SK-N-SH (cell line): Measurements from ENCODE around the gene CDH4.

Experiments used
- MAX ChIP-seq: IDR thresholded peaks from 2 replicates; pipeline ENCODE4 v1.4.0; 2012; ENCODE audit warnings: low read depth
- RXRA ChIP-seq: IDR thresholded peaks from 2 replicates; pipeline ENCODE4 v1.4.0; 2012; ENCODE audit warnings: low read depth, mild to moderate bottlenecking, borderline replicate concordance
- USF2 ChIP-seq: fragments of 150-350 bp; IDR thresholded peaks from 2 replicates; pipeline ENCODE4 v1.6.1; 2017; ENCODE audit warnings: antibody characterized with exemption, low read length, low read depth, borderline replicate concordance

- TF ChIP-seq RXRA: no peak
- TF ChIP-seq USF2: no peak
- TF ChIP-seq MAX: no peak
Measured at GRCh38 chr20:61674688-61675087, 422.6 kb downstream of the CDH4 start.
